Neural cell (in vitro differentiated cells): Measurements from ENCODE around the gene STKLD1. TPM values are rescaled to one million over a fixed set of nuclear protein-coding genes. Genes with fewer than 3 reads are reported as not detected.

Experiments
- H2AFZ ChIP-seq: fragments of 200-600, 300-800 bp; sonication (generic), shearing (Covaris generic); 2 replicates; pipeline ENCODE4 v1.6.0; 2014; ENCODE audit warnings: low read depth, mild to moderate bottlenecking, antibody characterized with exemption, low read length, moderate library complexity
- H3F3A ChIP-seq: fragments of 200-600 bp; shearing (Covaris generic); 2 replicates; pipeline ENCODE4 v1.6.1; 2016; ENCODE audit warnings: mild to moderate bottlenecking, moderate library complexity, mixed read lengths, antibody characterized with exemption, low read length; ENCODE audit not compliant: insufficient read depth, poor library complexity, severe bottlenecking
- H3K27ac ChIP-seq: fragments of 200-600, 300-800 bp; sonication (generic), shearing (Covaris generic); 2 replicates; pipeline ENCODE4 v1.5.1; 2014; ENCODE audit warnings: mild to moderate bottlenecking, low read length, moderate library complexity
- H3K27me3 ChIP-seq: fragments of 300-800, 200-600 bp; sonication (generic), shearing (Covaris generic); 2 replicates; pipeline ENCODE4 v1.6.0; 2014; ENCODE audit warnings: mild to moderate bottlenecking, low read depth, low read length, moderate library complexity; ENCODE audit not compliant: insufficient read depth
- H3K36me3 ChIP-seq: fragments of 300-800, 200-600 bp; sonication (generic), shearing (Covaris generic); 2 replicates; pipeline ENCODE4 v1.5.1; 2014; ENCODE audit warnings: mild to moderate bottlenecking, antibody characterized with exemption, low read length, moderate library complexity; ENCODE audit not compliant: insufficient read depth
- H3K4me2 ChIP-seq: fragments of 300-800, 200-600 bp; sonication (generic), shearing (Covaris generic); 2 replicates; pipeline ENCODE4 v1.6.0; 2014; ENCODE audit warnings: mild to moderate bottlenecking, low read length
- H3K4me3 ChIP-seq: fragments of 300-800, 200-600 bp; sonication (generic), shearing (Covaris generic); 2 replicates; pipeline ENCODE4 v1.5.1; 2014; ENCODE audit warnings: mild to moderate bottlenecking, low read length, moderate library complexity
- H3K79me2 ChIP-seq: fragments of 200-600 bp; shearing (Covaris generic); replicated peaks from 2 replicates; pipeline ENCODE4 v1.6.0; 2014; ENCODE audit warnings: mild to moderate bottlenecking, low read length, moderate library complexity; ENCODE audit not compliant: insufficient read depth
- H3K9ac ChIP-seq: fragments of 300-800, 200-600 bp; sonication (generic), shearing (Covaris generic); 2 replicates; pipeline ENCODE4 v1.6.1; 2016; ENCODE audit warnings: mild to moderate bottlenecking, low read length, mixed read lengths
- H3K9me2 ChIP-seq: fragments of 200-600 bp; shearing (Covaris generic); 2 replicates; pipeline ENCODE4 v1.6.1; 2016; ENCODE audit warnings: mild to moderate bottlenecking, low read length, mixed read lengths; ENCODE audit not compliant: insufficient read depth
- H3K9me3 ChIP-seq: fragments of 200-600, 300-800 bp; sonication (generic), shearing (Covaris generic); 2 replicates; pipeline ENCODE4 v1.6.1; 2016; ENCODE audit warnings: mild to moderate bottlenecking, mixed run types, low read length, moderate library complexity, mixed read lengths
- H4K20me1 ChIP-seq: fragments of 200-600 bp; shearing (Covaris generic); 2 replicates; pipeline ENCODE4 v1.6.1; 2016; ENCODE audit warnings: mild to moderate bottlenecking, mixed run types; ENCODE audit not compliant: insufficient read depth
- CTCF ChIP-seq: fragments of 450-650 bp; IDR thresholded peaks from 2 replicates; pipeline ENCODE4 v1.5.1; 2014; ENCODE audit warnings: antibody characterized with exemption, mild to moderate bottlenecking, moderate library complexity; ENCODE audit not compliant: poor library complexity, severe bottlenecking
- EP300 ChIP-seq: fragments of 450-650 bp; conservative IDR thresholded peaks from 2 replicates; pipeline ENCODE4 v1.6.1; 2014; ENCODE audit warnings: antibody characterized with exemption, mild to moderate bottlenecking, moderate library complexity; ENCODE audit not compliant: poor library complexity, severe bottlenecking
- EZH2 ChIP-seq: fragments of 200-600, 300-800 bp; shearing (Covaris generic), sonication (generic); IDR thresholded peaks from 2 replicates; pipeline ENCODE4 v1.6.1; 2014; ENCODE audit warnings: antibody characterized with exemption, low read length, borderline replicate concordance, mild to moderate bottlenecking; ENCODE audit not compliant: insufficient read depth, poor library complexity, severe bottlenecking
- MXI1 ChIP-seq: fragments of 450-650 bp; conservative IDR thresholded peaks from 2 replicates; pipeline ENCODE4 v1.6.1; 2014; ENCODE audit warnings: antibody characterized with exemption, mild to moderate bottlenecking; ENCODE audit not compliant: poor library complexity, severe bottlenecking
- POLR2AphosphoS5 ChIP-seq: IDR thresholded peaks from 2 replicates; pipeline ENCODE4 v1.6.1; 2012
- RAD21 ChIP-seq: fragments of 450-650 bp; conservative IDR thresholded peaks from 2 replicates; pipeline ENCODE4 v1.6.1; 2014; ENCODE audit warnings: antibody characterized with exemption, mild to moderate bottlenecking, moderate library complexity
- REST ChIP-seq: IDR thresholded peaks from 2 replicates; pipeline ENCODE4 v1.6.1; 2012; ENCODE audit warnings: borderline replicate concordance
- SMC3 ChIP-seq: fragments of 450-650 bp; conservative IDR thresholded peaks from 2 replicates; pipeline ENCODE4 v1.6.1; 2014; ENCODE audit warnings: antibody characterized with exemption, mild to moderate bottlenecking, moderate library complexity; ENCODE audit not compliant: poor library complexity
- TAF1 ChIP-seq: IDR thresholded peaks from 2 replicates; pipeline ENCODE4 v1.6.1; 2012; ENCODE audit warnings: low read depth
- polyA plus RNA-seq: library from polyadenylated mRNA; depleted of rRNA; stranded (reverse); fragments of >200 nt; gene quantifications from 2 replicates; pipeline ENCODE4 v1.2.3, GENCODE V29; 2014

The STKLD1 gene
- polyA plus RNA-seq, 1 donor from 2014 or later: 1.1 TPM

GRCh38 chr9:133367221-133367620 lies 8.9 kb upstream of the STKLD1 start:
- Histone ChIP-seq H2AFZ (no peak overlapping the region), H3K27me3 (no peaks in the 10 kb centered on the region), H3K9ac (no peak overlapping the region), H3K27ac (no peak overlapping the region), H3K4me3 (no peak overlapping the region), H3F3A (no peaks in the 10 kb centered on the region), H3K36me3 (no peaks in the 10 kb centered on the region), H3K79me2 (peaks cover 22% of the 10 kb centered on the region), H4K20me1 (no peaks in the 10 kb centered on the region), H3K9me3 (no peaks in the 10 kb centered on the region), H3K4me2 (no peak overlapping the region), H3K9me2 (no peaks in the 10 kb centered on the region)
- TF ChIP-seq TAF1 (no peak), REST (no peak), CTCF (no peak), RAD21 (no peak), EP300 (no peak), POLR2AphosphoS5 (no peak), MXI1 (no peak), SMC3 (no peak), EZH2 (no peak)

- Histone ChIP-seq H3K9me3 (no peaks in the 10 kb centered on the region), H3F3A (no peaks in the 10 kb centered on the region), H3K9ac (no peak overlapping the region), H3K36me3 (no peaks in the 10 kb centered on the region), H3K27me3 (no peaks in the 10 kb centered on the region), H3K4me3 (peak overlapping the region; percentile 38), H2AFZ (no peak overlapping the region), H4K20me1 (no peaks in the 10 kb centered on the region), H3K27ac (no peak overlapping the region), H3K79me2 (peaks cover 28% of the 10 kb centered on the region), H3K4me2 (no peak overlapping the region), H3K9me2 (no peaks in the 10 kb centered on the region)
- TF ChIP-seq CTCF: no peak
- TF ChIP-seq POLR2AphosphoS5: no peak
- TF ChIP-seq SMC3: no peak
- no peak for TF ChIP-seq REST
- TF ChIP-seq EP300: no peak
- no peak for TF ChIP-seq MXI1
- no peak for TF ChIP-seq RAD21
- TF ChIP-seq TAF1: no peak
- TF ChIP-seq EZH2: no peak
Measured at GRCh38 chr9:133367778-133368177, 8.4 kb upstream of the STKLD1 start.
